HepG2 (cell line): Measurements from ENCODE around the gene ENHO. TPM values are rescaled to one million over a fixed set of nuclear protein-coding genes. Genes with fewer than 3 reads are reported as not detected.

Source experiments
- ARID4A ChIP-seq: sonication (generic); formaldehyde crosslinking; IDR thresholded peaks from 2 replicates; pipeline ENCODE4 v1.5.0; 2020; ENCODE audit warnings: mild to moderate bottlenecking, missing genetic modification reagents, borderline replicate concordance
- ATF2 ChIP-seq: sonication (generic); formaldehyde crosslinking; IDR thresholded peaks from 2 replicates; pipeline ENCODE4 v1.4.0; 2020; ENCODE audit warnings: missing genetic modification reagents
- BHLHE40 ChIP-seq: IDR thresholded peaks from 2 replicates; pipeline ENCODE4 v1.6.1; 2011; ENCODE audit warnings: low read length, improper control_type of control experiment
- CHCHD3 ChIP-seq: sonication (generic); formaldehyde crosslinking; IDR thresholded peaks from 2 replicates; pipeline ENCODE4 v1.8.0; 2022; ENCODE audit warnings: mild to moderate bottlenecking, missing genetic modification reagents, moderate library complexity
- CTCF ChIP-seq: sonication (generic); formaldehyde crosslinking; IDR thresholded peaks from 2 replicates; pipeline ENCODE4 v1.5.0; 2020; ENCODE audit warnings: mild to moderate bottlenecking, missing genetic modification reagents, moderate library complexity
- DBP ChIP-seq: sonication (generic); formaldehyde crosslinking; IDR thresholded peaks from 2 replicates; pipeline ENCODE4 v1.4.0; 2020; ENCODE audit warnings: missing genetic modification reagents; ENCODE audit errors: not compliant biosample characterization
- JUNB ChIP-seq: sonication (generic); formaldehyde crosslinking; IDR thresholded peaks from 2 replicates; pipeline ENCODE4 v1.8.0; 2022; ENCODE audit warnings: missing genetic modification reagents, mild to moderate bottlenecking, borderline replicate concordance
- MYPOP ChIP-seq: sonication (generic); formaldehyde crosslinking; IDR thresholded peaks from 2 replicates; pipeline ENCODE4 v1.8.1; 2023; ENCODE audit warnings: mild to moderate bottlenecking, moderate library complexity, missing genetic modification reagents
- PAX8 ChIP-seq: sonication (generic); formaldehyde crosslinking; IDR thresholded peaks from 2 replicates; pipeline ENCODE4 v1.8.0; 2022; ENCODE audit warnings: mild to moderate bottlenecking, missing genetic modification reagents, borderline replicate concordance
- POLR2AphosphoS2 ChIP-seq: IDR thresholded peaks from 2 replicates; pipeline ENCODE4 v1.6.1; 2011; ENCODE audit warnings: low read depth, low read length, improper control_type of control experiment
- SALL2 ChIP-seq: sonication (generic); formaldehyde crosslinking; IDR thresholded peaks from 2 replicates; pipeline ENCODE4 v1.8.1; 2023; ENCODE audit warnings: mild to moderate bottlenecking, missing genetic modification reagents, inconsistent platforms
- THRA ChIP-seq: sonication (generic); formaldehyde crosslinking; IDR thresholded peaks from 2 replicates; pipeline ENCODE4 v1.4.0; 2020; ENCODE audit warnings: missing genetic modification reagents, borderline replicate concordance
- WIZ ChIP-seq: sonication (generic); formaldehyde crosslinking; IDR thresholded peaks from 2 replicates; pipeline ENCODE4 v1.5.1; 2020; ENCODE audit warnings: mild to moderate bottlenecking, missing genetic modification reagents
- ZBTB21 ChIP-seq: sonication (generic); formaldehyde crosslinking; IDR thresholded peaks from 2 replicates; pipeline ENCODE4 v1.4.0; 2020; ENCODE audit warnings: missing genetic modification reagents
- ZNF850 ChIP-seq: sonication (generic); formaldehyde crosslinking; conservative IDR thresholded peaks from 2 replicates; pipeline ENCODE4 v1.9.0; 2021; ENCODE audit warnings: mild to moderate bottlenecking, missing genetic modification reagents
- polyA plus RNA-seq, 8 experiments: library from polyadenylated mRNA; depleted of rRNA in 3 of 8; stranded (reverse) in 7 of 8; unstranded in 1 of 8; fragments of >200 nt; fragmentation: Illumina TruSeq in 4 of 8; extraction: Trizol in 4 of 8; gene quantifications; 2 replicates each; pipeline versions ENCODE4 v1.2.1 to v1.2.3, GENCODE V29; 2011 to 2016; ENCODE audit warnings: low read depth in 4 of 8, missing spikeins in 1 of 8, mixed read lengths in 1 of 8; ENCODE audit not compliant: insufficient read depth in 1 of 8
- total RNA-seq, 5 experiments: library from RNA; depleted of rRNA; stranded (reverse); fragments of >200 nt; fragmentation: Illumina TruSeq; extraction: Trizol; gene quantifications; 2 replicates each; pipeline ENCODE4 v1.2.3, GENCODE V29; 2016; ENCODE audit warnings: low read depth in 1 of 5

The ENHO gene
- total and polyA plus RNA-seq, 2 of the 13 experiments (the other 11 are each of a cell fraction or from before 2014, with no cell fraction given), result 0.08 to 0.60 TPM

GRCh38 chr9:34559624-34560455 lies 37.0 kb upstream of the ENHO start (continued):
- TF ChIP-seq CTCF (0 out of 2 replicates have a peak, but pooled peaks have one; percentile 7), ZNF850 (CRISPR knock-in tag) (no peak), THRA (CRISPR knock-in tag) (no peak), SALL2 (CRISPR knock-in tag) (no peak), MYPOP (no peak), JUNB (CRISPR knock-in tag) (0 out of 2 replicates have a peak, but pooled peaks have one; percentile 15), DBP (CRISPR knock-in tag) (no peak), POLR2AphosphoS2 (no peak), ZBTB21 (CRISPR knock-in tag) (no peak), BHLHE40 (peak; percentile 85), WIZ (CRISPR knock-in tag) (no peak), ATF2 (CRISPR knock-in tag) (no peak), ARID4A (CRISPR knock-in tag) (peak; percentile 27; the same call in 1 of the 2 replicates), CHCHD3 (CRISPR knock-in tag) (no peak), PAX8 (CRISPR knock-in tag) (no peak)
